ENCODE measurements around the gene GPR107.

Gene GPR107

DNA sequence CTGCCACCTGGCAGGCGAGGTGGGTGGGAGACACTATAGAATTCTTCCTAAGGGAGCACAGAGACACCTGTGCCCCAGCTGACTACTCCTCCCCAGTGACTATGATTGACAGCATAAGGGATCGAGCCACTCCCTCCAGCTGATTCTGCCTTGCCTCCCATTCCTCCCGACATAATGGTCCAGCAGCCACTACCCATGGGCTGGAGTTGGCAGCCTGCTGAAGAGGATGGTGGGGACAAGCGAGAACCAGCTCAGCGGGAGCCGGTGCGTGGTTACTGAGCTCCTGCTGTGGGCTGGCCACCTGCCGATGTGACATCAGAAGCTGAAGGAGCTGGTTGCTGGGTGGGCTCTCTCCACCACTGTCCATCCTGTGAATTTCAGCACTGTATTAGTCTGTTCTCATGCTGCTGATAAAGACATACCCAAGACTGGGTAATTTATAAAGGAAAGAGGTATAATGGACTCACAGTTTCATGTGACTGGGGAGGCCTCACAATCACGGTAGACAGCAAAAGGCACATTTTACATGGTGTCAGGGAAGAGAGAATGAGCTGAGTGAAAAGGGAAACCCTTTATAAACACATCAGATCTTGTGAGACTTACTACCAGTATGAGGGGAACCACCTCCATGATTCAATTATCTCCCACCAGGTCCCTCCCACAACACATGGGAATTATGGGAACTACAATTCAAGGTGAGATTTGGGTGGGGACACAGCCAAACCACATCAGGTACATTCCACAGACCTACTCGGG, 106.4 kb downstream of the GPR107 start:
- DNase-seq (ENCODE audit: low read depth, low spot score), result no peak

DNA sequence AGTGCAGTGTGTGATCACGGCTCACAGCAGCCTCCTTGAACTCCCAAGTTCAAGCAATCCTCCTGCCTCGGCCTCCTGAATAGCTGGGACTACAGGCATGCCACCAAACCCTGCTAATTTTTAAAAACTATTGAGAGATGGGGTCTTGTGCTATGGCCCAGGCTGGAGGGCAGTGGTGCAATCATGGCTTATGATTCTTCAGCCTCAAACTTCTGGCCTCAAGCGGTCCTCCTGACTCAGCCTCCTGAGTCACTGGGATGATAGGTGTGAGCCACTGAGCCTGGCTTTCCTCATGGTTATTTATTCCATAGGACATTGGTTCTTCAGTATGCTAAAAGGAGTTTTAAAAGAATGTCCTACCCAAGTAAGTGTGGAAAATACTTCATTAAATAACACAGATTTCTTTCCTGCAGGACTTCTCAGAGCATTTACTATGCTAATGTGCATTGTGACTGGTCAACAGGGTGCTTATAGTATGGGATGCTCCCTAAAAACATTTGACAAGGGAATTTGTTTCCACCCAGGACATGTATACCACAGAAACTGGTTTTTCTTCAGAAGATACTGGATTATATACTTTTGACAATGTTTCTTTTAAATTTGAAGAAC, 107.3 kb downstream of the GPR107 start:
- no peak for DNase-seq (ENCODE audit: low read depth, low spot score)

DNA sequence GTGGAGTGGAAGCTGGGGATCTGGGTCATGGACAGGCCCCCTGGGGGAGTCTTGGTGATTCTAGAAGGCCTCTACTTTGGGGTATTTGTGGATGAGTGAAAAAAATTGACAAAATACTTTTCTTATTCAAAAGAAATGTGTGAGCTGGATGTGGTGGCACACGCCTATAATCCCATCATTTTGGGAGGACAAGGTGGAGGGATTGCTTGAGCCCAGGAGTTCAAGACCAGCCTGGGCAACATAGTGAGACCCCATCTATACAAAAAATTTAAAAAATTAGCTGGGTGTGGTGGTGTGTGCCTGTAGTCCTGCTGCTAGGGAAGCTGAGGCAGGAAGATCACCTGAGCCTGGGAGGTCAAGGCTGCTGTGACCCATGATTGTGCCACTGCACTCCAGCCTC, 111.9 kb downstream of the GPR107 start:
- DNase-seq (ENCODE audit: low read depth, low spot score), result no peak

DNA sequence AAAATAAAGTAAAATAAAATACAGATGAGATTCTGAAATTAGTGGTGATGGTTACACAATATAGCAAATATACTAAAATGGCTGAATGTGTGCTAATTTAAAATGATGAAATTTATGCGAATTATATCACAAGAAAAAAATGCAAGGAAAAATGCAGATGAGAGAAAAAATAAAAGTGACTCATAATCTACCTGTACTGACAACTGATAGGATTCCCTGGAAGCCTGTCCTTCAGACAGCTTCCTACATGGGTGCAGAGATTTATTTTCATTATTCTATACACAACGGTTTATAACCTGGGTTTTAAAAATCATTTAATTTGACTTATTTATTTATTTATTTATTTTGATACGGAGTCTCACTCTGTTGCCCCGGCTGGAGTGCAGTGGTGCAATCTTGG, 112.7 kb downstream of the GPR107 start:
- DNase-seq (ENCODE audit: low read depth, low spot score), result no peak

DNA sequence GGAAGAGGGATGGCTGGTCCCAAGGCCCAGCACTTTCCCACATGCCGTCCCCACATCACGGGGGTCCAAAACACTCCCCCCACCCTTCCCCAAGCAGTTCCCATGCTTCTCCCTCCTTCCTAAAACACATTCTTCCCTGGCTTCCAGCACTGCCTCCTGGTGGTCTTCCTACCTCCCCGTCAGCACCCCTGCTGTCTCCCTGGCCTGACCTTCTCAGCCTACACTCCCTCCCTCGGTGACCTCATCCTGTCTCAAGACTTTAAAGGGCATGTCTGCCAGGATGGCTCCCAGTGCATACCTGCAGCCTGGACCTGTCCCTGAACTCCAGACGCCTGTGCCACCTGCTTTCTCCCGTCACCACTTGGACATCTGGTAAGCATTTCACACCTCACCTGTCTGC, 114.2 kb downstream of the GPR107 start:
- no peak for DNase-seq (ENCODE audit: low read depth, low spot score)

DNA sequence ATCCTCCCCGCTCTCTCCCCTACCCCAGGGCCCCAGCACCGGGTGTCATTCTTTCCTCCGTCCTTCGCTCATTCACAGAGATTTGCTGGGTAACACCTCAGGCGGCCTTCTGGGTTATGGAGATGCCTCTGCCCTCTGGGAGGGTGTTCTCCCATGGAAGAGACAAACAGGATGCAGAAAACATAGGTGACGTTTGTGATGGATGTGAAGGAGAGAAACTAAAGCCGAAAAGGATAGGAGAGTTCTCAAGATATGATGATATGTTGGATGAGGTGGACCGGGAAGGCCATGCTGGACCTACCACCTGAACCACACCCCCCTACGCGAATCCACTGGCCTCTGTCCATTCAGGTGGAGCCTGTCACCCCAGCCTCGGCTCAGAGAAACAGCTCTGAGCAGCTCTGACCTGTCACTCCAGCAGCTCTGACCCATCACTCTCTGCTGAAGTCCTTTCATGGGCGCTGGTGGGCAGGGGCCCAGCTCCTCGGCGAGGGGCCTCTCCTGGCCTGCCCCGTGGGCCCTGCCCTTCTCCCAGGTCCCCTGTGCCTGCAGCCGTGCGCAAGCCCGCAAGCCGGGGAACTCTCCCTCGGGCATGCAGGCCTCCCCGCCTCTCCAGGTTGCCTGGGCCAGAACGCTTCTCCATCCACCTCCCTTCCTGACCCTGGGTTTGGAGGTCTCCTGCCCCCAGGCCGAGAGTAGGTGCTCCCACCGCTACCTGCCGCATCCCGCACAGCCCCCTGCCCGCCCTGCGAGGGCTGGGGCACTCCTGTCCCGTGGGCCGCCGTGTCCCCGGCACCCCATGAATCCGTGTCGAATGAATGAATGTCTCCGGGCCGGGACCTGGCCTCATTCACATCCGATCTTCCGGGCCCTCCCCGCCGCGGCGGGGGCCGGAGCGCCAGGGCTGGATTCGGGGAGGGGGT, 117.8 kb downstream of the GPR107 start:
- no peak for DNase-seq (ENCODE audit: low read depth, low spot score)

DNA sequence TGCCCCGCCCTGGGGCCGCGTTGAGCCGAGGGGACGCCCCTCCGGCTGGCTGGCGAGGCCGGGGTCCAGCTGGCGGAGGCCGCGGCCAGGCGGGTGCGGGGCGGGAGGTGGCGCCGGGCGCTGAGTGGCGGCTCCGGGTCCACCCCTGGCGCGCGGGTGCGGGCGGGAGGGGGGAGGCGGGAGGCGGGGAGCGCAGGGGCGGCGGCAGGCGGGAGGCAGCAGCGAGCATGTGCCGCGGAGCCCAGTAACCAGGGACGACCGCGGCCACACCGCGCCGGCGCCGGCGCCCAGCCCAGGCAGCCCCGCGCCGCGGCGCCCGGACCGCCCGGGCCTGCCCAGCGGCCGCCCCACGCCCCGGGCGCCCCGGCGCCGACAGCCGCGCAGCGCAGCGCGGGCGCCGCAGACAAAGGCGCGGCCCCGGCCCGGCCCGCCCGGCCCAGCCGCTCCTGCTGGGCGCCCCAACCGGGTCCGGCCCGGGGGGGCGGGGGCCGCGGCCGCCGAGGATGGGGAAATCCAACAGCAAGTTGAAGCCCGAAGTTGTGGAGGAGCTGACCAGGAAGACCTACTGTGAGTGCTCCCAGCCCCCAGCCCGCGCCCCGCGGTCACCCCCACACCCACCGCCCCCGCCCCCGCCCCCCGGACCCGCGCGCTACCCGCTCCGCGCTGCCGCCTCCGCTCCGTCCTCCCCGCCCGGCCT, 118.6 kb downstream of the GPR107 start, which contains the start of gene NCS1:
Gene NCS1 (plus strand): TSS at position 244 of the 697 bp plus-strand sequence. CDS start 260 bp downstream, at position 504.
- no peak for DNase-seq (ENCODE audit: low read depth, low spot score)

DNA sequence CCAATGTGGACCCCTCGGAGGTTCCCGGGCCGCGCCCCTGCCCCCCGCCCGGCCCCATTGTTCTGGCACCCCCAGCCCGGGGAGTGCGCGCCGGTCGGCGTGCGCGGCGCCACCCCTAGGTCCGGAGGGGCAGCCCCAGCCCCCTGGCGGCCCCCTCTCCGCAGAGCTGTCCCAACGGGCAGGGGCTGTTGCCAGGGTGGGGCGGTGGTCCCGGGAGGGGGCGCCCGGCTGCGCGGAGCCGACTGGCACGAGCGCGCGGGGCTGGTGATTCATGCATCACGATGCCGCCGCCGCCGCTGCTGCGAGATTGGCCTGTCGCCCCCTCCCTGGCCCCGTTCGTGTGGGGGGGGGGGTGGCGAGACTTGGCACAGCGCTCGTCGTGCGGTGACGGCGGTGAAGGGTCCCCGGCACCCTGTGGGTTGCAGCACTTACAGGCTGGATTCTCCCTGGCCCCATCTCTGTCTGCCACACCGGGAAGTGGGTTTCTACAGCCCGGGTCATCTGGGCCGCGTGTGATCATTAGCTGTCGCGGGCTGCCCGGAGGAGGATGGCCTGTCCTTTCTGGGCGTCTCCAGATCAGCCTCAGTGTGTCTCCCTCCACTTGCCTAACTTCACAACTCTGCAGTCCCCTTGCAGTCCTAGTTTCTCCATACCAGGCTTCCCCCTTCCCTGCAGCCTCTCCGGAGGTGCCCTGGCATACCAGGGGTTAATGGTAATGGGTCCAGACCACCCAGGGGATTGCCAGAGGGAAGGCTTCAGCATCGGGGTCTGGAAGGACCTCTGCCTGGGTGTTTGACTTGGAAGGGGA, 119.4 kb downstream of the GPR107 start:
- DNase-seq (ENCODE audit: low read depth, low spot score), result no peak

DNA sequence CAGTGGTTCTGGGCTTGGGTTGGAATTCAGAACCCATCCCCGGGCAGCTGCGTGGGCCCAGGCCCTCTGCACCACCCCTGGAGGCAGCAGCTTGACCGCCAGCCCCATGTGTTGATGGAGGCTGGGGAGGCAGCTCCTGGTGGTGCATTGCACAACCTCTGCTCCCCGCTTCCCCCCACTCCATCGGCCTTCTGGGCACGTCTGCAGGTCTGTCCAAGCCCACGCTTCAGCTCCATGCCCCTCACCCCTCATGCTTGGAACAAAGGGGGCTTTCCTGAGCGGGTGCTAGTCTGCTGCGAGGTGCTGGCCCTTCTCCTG, 119.9 kb downstream of the GPR107 start:
- no peak for DNase-seq (ENCODE audit: low read depth, low spot score)

DNA sequence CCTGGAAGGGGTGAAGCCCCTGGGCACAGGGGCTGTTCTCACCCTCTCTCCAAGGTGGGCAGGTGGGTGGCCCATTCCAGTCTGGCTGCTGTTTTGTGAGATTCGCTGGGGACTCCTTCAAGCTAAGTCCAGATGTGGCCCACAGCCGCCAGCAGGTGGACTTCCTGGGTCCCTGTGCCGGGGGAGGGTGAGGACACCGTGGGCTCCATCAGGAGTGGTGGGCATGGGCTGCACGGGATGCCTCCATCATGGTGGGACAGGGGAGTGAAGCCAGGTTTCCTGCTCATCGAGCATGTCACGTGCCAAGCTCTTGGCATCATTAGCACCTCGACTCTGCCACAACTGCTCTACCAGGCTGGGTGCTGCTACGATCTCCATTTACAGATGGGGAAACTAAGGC, 120.3 kb downstream of the GPR107 start:
- no peak for DNase-seq (ENCODE audit: low read depth, low spot score)

DNA sequence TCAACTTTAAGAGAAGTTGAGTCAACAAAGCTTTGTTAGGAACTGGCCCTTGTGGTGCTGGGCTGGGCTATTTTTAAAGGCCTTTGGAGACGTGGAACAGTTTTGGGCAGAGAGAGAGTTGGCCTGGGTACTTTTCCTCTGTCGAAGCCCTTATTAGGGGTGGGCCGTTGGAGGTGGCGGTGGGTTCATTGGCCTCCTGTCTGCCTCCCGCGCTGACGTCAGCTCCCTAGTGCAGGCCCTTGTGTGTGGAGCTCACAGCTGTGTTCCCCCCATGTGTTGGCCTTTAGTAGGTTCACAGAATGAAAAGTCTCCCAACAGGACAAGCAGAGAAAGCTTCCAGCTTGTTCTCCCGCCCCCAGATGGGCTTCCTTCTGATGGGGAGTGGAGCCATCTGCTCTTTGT, 121.2 kb downstream of the GPR107 start:
- no peak for DNase-seq (ENCODE audit: low read depth, low spot score)

DNA sequence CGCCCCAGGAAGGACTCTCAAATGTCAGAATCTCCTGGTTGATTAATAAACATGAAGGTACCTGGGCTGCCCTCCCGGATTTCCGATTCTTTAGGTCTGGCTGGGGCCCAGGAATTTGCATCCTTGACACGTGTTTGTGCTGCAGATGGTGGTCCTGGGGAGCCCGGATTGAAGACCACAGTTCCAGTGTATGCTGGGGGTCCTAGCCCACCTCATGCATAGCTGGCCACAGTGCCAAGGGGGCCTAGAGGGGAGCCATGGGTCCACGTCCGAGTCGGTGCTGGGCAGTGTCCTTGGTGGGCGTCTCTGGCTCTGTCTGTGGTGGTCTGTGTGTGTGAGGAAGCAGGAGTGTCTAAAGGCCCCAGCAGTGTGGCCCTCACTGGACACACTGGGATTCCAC, 121.6 kb downstream of the GPR107 start:
- no peak for DNase-seq (ENCODE audit: low read depth, low spot score)

DNA sequence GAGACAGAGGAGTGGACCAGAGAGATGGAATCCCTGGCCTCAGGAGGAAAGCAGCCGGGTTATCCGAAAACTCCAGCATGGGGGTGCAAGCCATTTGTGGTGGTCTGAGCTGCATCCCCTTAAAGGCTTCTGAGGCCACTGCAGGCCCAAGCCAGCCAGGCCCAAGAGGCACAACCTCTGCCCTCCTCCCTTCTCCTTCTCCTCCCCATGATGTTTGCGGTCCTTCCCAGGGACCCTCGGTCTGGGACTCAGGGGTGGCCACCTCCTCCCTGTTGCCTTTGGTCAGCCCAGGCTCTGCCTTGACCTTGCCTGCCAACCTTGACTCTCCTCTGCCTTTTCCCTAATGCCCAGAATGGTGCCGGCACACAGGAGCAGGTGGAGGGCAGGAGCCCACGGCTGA, 123.1 kb downstream of the GPR107 start:
- no peak for DNase-seq (ENCODE audit: low read depth, low spot score)

DNA sequence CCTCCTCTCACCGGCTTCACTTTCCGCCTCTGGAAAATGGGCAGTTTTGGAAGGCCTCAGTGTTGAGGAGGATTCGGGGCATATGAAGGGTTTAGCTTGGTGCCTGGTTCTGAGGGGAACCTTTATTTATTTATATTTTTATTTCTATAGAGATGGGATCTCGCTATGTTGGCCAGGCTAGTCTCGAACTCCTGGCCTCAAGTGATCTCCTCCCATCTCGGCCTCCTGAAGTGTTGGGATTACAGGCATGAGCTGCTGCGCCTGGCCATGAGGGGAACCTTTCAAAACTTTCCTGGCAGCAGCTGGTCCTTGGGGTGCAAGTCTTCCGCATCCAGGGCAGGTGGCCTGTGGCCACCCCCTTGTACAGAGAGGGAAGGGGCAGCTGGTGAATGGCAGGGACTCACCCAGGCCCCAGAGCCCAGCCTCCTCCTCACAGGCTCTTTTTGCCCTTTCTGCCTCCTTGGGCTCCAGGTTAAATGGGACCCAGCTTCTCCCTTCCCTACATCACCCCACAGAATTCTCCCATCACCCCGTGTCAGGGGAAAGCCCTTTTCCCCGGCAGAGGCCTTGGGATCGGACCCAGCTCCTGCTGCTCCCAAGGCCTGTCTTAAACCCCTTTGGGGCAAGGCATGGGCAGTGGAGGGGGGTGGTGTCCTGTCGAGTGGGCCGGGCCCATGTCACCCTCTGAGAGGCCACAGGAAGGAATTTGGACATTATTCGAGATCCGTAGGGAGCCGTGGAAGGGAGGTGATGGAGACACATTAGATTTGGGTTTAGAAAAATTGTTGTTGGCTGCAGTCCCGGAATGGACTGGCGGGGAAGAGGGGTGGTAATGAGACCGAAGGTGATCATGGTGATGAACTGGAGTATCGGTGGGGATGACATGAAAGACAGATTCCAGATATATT, 124.4 kb downstream of the GPR107 start:
- no peak for DNase-seq (ENCODE audit: low read depth, low spot score)

DNA sequence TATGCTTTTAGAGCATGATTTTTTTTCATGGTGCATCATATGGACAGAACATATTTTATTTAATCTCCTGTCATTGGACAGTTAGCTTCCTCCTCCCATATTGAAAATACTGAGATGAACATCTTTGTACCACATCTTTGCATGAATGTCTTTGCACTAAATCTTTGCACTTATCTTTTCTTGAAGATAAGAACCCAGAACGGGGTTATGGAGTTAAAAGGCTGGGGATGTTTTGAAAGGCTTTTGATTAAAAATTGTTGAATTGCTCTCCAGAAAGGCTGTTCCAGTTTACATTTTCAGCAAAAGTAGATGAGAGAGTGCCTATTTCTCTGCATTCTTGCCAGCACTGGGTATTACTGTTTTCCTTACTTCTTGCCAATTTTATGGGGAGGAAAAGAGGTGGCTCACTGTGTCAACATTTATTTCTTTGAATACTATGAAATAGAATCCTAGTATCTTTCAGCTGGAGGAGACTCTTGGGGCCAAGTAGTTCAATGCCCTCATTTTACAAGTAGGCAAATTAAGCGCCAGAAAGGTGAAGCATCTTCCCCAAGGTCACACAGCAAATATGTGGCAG, 125.7 kb downstream of the GPR107 start:
- no peak for DNase-seq (ENCODE audit: low read depth, low spot score)

DNA sequence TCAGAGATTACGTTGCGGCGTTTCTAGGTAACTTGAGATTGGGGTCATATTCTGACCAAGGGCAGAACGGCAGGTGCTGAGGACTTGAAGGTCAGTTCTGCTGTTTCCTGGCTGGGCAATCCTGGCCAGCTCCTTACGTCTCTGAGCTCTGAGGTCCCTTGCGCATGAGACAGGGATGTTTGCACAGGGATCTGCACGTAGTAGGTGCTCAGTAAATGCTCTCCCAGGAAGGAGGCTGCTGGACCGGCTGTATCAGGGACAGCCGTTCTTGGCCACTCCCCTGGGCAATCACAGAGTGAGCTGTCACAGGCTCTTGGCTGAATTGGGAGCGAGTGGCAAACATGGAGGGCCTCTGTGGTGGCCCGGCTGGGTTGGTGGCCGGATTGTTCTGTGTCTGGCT, 126.8 kb downstream of the GPR107 start:
- no peak for DNase-seq (ENCODE audit: low read depth, low spot score)

DNA sequence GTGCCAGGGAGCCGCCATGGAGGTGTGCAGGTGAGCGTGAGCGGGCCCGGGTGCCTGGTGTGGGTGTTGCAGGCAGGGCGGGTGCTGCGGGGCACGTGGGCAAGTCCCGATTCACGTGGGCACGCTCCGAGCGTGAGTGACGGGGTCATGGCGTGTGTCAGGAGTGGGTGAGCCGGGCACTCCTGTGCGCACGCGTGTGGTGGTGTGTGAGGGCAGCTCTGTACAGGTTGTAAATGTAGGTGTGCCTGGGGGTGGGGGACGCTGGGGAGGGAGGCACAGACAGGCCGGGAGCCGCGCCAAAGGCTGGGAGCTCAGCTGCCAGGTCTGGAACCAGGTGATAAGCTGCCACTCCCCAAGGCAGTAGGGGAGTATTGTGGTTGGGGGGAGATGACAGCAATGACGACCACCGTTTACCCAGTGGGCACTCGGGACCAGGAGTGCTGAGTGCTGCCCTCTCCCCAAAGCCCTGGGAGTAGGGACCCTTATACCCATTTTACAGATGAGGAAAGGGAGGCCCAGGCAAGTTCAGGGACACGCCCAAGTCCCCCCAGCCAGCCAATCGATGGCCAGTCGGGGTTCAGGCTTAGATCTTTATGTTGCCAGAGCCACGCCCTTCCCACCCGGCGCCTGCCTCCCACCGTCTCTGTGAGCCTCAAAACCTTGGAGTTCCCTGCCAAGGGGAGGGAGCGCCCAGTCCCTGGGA, 128.1 kb downstream of the GPR107 start:
- DNase-seq (ENCODE audit: low read depth, low spot score), result no peak

DNA sequence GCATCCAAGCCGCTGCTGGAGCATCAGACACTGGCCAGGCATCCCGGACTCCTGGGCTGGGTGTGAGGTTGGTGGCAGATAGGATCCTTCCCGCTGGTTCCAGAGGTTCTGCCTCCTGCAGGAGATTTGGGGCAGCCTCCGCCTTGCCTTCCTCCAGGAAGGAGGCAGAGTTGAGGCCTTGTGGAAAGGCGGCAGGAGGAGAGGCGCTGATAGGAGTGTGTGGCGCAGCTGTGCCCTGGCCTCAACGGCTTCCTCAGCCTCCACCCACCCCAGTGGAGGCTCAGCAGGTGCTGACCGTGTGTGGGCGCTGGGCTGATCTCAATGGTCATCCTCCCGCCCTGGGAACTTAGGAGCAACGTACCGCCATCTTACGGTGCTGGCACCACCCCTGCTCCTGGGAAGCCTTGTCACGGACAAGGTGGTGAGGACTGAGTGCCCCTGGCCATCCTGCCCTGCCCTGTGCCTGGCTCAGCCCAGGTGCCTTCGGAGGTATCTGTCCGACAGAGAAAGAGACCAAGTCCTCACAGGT, 128.7 kb downstream of the GPR107 start:
- no peak for DNase-seq (ENCODE audit: low read depth, low spot score)
